Mesenchymal stem cell (in vitro differentiated cells and primary cell): ENCODE results near the gene CYP8B1.

Source experiments
- DNase-seq: peaks from one replicate; pipeline ENCODE4 v3.0.0-alpha.2; 2013
- H2AFZ ChIP-seq: one replicate; pipeline ENCODE4 v1.6.1; 2013; ENCODE audit warnings: low read depth, mild to moderate bottlenecking, control low read depth, inconsistent platforms, low read length, moderate library complexity
- H2AK5ac ChIP-seq: 2 replicates; pipeline ENCODE4 v1.6.1; 2013; ENCODE audit warnings: low read length, moderate library complexity, mild to moderate bottlenecking, inconsistent platforms; ENCODE audit not compliant: severe bottlenecking
- H2BK120ac ChIP-seq: one replicate; pipeline ENCODE4 v1.6.1; 2013; ENCODE audit warnings: low read depth, mild to moderate bottlenecking, inconsistent platforms, low read length, moderate library complexity
- H2BK12ac ChIP-seq, 2 experiments: one replicate each; pipeline ENCODE4 v1.6.1; 2013; ENCODE audit warnings: inconsistent platforms in 2 of 2, low read length in 2 of 2, mild to moderate bottlenecking in 2 of 2, moderate library complexity in 2 of 2, control low read depth in 1 of 2
- H2BK15ac ChIP-seq: one replicate; pipeline ENCODE4 v1.6.1; 2013; ENCODE audit warnings: mild to moderate bottlenecking, low read depth, inconsistent platforms; ENCODE audit not compliant: poor library complexity, severe bottlenecking
- H2BK5ac ChIP-seq: 2 replicates; pipeline ENCODE4 v1.6.1; 2013; ENCODE audit warnings: low read depth, mild to moderate bottlenecking, low read length, control low read depth, inconsistent platforms; ENCODE audit not compliant: poor library complexity, severe bottlenecking
- H3K14ac ChIP-seq, 2 experiments: one replicate each; pipeline ENCODE4 v1.6.1; 2013; ENCODE audit warnings: inconsistent platforms in 2 of 2, low read length in 2 of 2, control low read depth in 1 of 2, mild to moderate bottlenecking in 1 of 2, moderate library complexity in 1 of 2
- H3K18ac ChIP-seq, 2 experiments: one replicate each; pipeline ENCODE4 v1.6.1; 2013; ENCODE audit warnings: inconsistent platforms in 2 of 2, low read length in 2 of 2, control low read depth in 1 of 2, low read depth in 1 of 2, mild to moderate bottlenecking in 1 of 2
- H3K23ac ChIP-seq, 2 experiments: one replicate each; pipeline ENCODE4 v1.6.1; 2013; ENCODE audit warnings: inconsistent platforms in 2 of 2, low read length in 2 of 2, mild to moderate bottlenecking in 2 of 2, moderate library complexity in 2 of 2, control low read depth in 1 of 2
- H3K27ac ChIP-seq: 2 replicates; pipeline ENCODE4 v1.5.1; 2013; ENCODE audit warnings: mild to moderate bottlenecking, moderate library complexity, low read length, control low read depth, inconsistent platforms; ENCODE audit not compliant: poor library complexity, severe bottlenecking
- H3K27me3 ChIP-seq, 2 experiments: 2 replicates each; pipeline versions ENCODE4 v1.6.1 to v1.7.0; 2013; ENCODE audit warnings: low read length in 2 of 2, mild to moderate bottlenecking in 2 of 2, moderate library complexity in 2 of 2, control low read depth in 1 of 2, inconsistent platforms in 1 of 2; ENCODE audit not compliant: control insufficient read depth in 1 of 2, insufficient read depth in 1 of 2
- H3K36me3 ChIP-seq, 2 experiments: 2 replicates each; pipeline versions ENCODE4 v1.6.1 to v1.7.0; 2013; ENCODE audit warnings: low read length in 2 of 2, control low read depth in 1 of 2, inconsistent platforms in 1 of 2, low read depth in 1 of 2, mild to moderate bottlenecking in 1 of 2; ENCODE audit not compliant: insufficient read depth in 2 of 2, control insufficient read depth in 1 of 2
- H3K4ac ChIP-seq, 2 experiments: one replicate each; pipeline ENCODE4 v1.6.1; 2013; ENCODE audit warnings: inconsistent platforms in 2 of 2, low read length in 2 of 2, mild to moderate bottlenecking in 2 of 2, moderate library complexity in 2 of 2, control low read depth in 1 of 2, low read depth in 1 of 2
- H3K4me1 ChIP-seq: 2 replicates; pipeline ENCODE4 v1.6.1; 2013; ENCODE audit warnings: low read depth, low read length, control low read depth; ENCODE audit not compliant: control insufficient read depth, insufficient read depth
- H3K4me2 ChIP-seq: 2 replicates; pipeline ENCODE4 v1.6.1; 2013; ENCODE audit warnings: low read length, mild to moderate bottlenecking, inconsistent platforms; ENCODE audit not compliant: poor library complexity, severe bottlenecking
- H3K4me3 ChIP-seq, 2 experiments: 2 replicates each; pipeline versions ENCODE4 v1.5.1 to v1.7.0; 2013; ENCODE audit warnings: low read length in 2 of 2, mild to moderate bottlenecking in 2 of 2, control low read depth in 1 of 2, low read depth in 1 of 2; ENCODE audit not compliant: insufficient read depth in 1 of 2
- H3K79me1 ChIP-seq: replicated peaks from 2 replicates; pipeline ENCODE4 v1.6.1; 2013; ENCODE audit warnings: mild to moderate bottlenecking, control low read depth, low read length, inconsistent platforms; ENCODE audit not compliant: poor library complexity, severe bottlenecking
- H3K9ac ChIP-seq: 2 replicates; pipeline ENCODE4 v1.7.0; 2013; ENCODE audit warnings: mild to moderate bottlenecking, low read length, moderate library complexity
- H3K9me3 ChIP-seq: 2 replicates; pipeline ENCODE4 v1.7.0; 2013; ENCODE audit warnings: mild to moderate bottlenecking, low read length; ENCODE audit not compliant: control insufficient read depth
- H4K8ac ChIP-seq: one replicate; pipeline ENCODE4 v1.6.1; 2013; ENCODE audit warnings: inconsistent platforms, mild to moderate bottlenecking, low read length, moderate library complexity
- H4K91ac ChIP-seq: one replicate; pipeline ENCODE4 v1.6.1; 2013; ENCODE audit warnings: mild to moderate bottlenecking, low read length, inconsistent platforms
- WGBS: methylation state at CpG from one replicate; pipeline ENCODE4 v1.1.7; 2013; ENCODE audit warnings: mixed read lengths; 5-methylcytosine and 5-hydroxymethylcytosine counted together

The CYP8B1 gene

DNA sequence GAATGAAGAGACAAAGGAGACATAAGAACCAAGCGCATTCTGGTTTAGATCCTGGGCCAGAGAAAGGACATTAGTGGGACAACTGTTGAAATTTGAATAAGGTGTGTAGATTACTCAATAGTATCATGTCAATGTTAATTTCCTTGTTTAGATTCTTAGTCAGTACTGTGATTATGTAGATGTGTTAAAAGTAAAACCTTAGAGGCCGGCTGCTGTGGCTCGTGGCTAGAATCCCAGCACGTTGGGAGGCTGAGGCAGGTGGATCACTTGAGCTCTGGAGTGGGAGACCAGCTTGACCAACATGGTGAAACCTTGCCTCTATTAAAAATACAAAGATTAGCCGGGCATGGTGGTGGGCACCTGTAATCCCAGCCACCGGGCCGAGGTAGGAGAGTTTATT is 26.7 kb downstream of the CYP8B1 start:
- Histone ChIP-seq H2BK5ac (no peak overlapping the region), H3K27me3 (peaks cover 14 to 25% of the 10 kb centered on the region in 2 experiments), H3K4me3 (no peak overlapping the region), H3K23ac (no peak overlapping the region), H3K4me1 (peaks cover 6% of the 10 kb centered on the region), H2BK15ac (no peak overlapping the region), H3K18ac (no peak overlapping the region), H2AFZ (no peak overlapping the region), H3K9ac (no peak overlapping the region), H3K79me1 (no peaks in the 10 kb centered on the region), H3K4ac (no peak overlapping the region), H3K14ac (no peak overlapping the region), H3K4me2 (no peak overlapping the region), H4K91ac (no peak overlapping the region), H3K27ac (no peak overlapping the region), H3K36me3 (no peaks in the 10 kb centered on the region), H3K9me3 (no peaks in the 10 kb centered on the region), H4K8ac (no peak overlapping the region), H2BK12ac (no peak overlapping the region), H2AK5ac (no peak overlapping the region), H2BK120ac (no peak overlapping the region)
- DNase-seq = no peak
- 92% methylated on average over 7 of the region's 7 CpGs for WGBS

DNA sequence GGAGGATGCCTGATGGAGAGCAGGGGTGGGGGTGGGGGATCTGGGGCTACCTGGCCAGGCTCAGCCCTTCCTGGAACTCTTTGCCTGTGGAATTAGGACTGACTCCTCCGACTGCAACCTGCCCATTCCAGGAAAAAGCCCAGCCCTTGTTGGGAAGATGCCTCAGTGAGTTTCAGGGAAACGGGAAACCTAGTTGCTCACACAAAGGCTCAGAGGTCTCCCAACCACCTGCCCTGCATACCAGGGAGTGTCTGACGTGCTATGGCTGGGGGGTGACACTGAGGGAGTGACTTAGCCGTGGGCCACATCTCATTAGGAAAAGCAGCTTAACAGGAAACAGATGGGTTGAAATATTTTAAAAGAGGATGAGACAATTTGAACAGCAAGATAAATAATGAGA is 27.9 kb downstream of the CYP8B1 start:
- Histone ChIP-seq H2BK120ac (no peak overlapping the region), H2AK5ac (no peak overlapping the region), H3K4ac (no peak overlapping the region), H4K8ac (no peak overlapping the region), H3K4me1 (peaks cover 6% of the 10 kb centered on the region), H3K4me3 (no peak overlapping the region), H3K79me1 (no peaks in the 10 kb centered on the region), H3K18ac (no peak overlapping the region), H3K9ac (no peak overlapping the region), H3K27ac (no peak overlapping the region), H3K23ac (no peak overlapping the region), H3K27me3 (peaks cover 14 to 26% of the 10 kb centered on the region in 2 experiments), H3K14ac (no peak overlapping the region), H3K4me2 (no peak overlapping the region), H3K36me3 (no peaks in the 10 kb centered on the region), H4K91ac (no peak overlapping the region), H3K9me3 (no peaks in the 10 kb centered on the region), H2BK12ac (no peak overlapping the region), H2BK15ac (no peak overlapping the region), H2BK5ac (no peak overlapping the region), H2AFZ (no peak overlapping the region)
- DNase-seq = no peak
- 79% methylated on average over 3 of the region's 4 CpGs for WGBS

DNA sequence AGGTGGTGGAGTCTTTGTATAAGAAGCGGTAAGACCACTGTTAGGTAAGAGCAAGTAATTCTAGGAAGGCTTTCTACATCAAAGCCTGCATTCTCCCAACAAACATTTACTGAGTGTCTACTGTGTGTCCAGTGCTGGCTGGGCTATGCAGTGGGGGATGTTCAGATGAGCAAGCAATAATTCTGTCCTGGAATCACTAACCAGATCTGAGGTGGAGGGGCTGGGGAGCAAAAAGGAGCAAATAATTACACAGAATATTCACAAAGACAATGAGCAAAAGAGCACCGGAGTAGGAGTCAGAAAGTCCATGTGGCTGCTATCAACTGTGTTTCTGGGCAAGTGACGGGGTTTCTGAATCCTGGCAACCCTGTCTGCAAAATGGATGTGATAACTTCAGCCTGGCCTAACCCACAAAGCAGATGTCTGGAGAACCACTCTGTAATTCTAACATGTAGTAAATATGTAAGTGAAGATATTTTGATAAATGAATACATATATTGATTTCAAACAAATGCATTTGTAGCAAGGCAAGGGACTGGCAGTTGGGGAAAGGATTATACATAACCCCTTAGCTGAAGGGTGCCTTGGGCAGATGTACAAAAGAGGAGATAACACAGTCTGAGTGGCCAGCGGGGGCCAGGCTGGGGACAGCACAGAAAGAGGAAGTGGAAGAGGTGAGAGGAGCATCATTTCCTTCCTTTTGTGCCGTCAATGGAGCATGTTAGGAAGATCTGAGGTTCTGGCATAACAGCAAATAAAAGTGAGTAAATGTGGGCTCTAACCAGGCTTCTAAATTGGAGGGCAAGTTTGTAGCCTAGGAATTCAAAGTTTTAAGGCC is 28.8 kb downstream of the CYP8B1 start:
- peaks cover 14 to 18% of the 10 kb centered on the region in 2 experiments for H3K27me3 ChIP-seq
- no peaks in the 10 kb centered on the region for H3K79me1 ChIP-seq
- H2BK5ac ChIP-seq = no peak overlapping the region
- H2BK120ac ChIP-seq = no peak overlapping the region
- H2BK15ac ChIP-seq = no peak overlapping the region
- H3K14ac ChIP-seq = no peak overlapping the region
- H4K91ac ChIP-seq = no peak overlapping the region
- DNase-seq = no peak
- H3K4me3 ChIP-seq = no peak overlapping the region
- H3K9ac ChIP-seq = no peak overlapping the region
- no peak overlapping the region for H3K27ac ChIP-seq
- no peak overlapping the region for H2AK5ac ChIP-seq
- H2AFZ ChIP-seq = no peak overlapping the region
- no peaks in the 10 kb centered on the region for H3K9me3 ChIP-seq
- no peak overlapping the region for H4K8ac ChIP-seq
- H3K4ac ChIP-seq = no peak overlapping the region
- H3K4me1 ChIP-seq = peaks cover 6% of the 10 kb centered on the region
- no peak overlapping the region for H3K23ac ChIP-seq
- H3K18ac ChIP-seq = no peak overlapping the region
- H3K36me3 ChIP-seq = no peaks in the 10 kb centered on the region
- WGBS = 66% methylated on average over 4 of the region's 5 CpGs
- no peak overlapping the region for H3K4me2 ChIP-seq
- no peak overlapping the region for H2BK12ac ChIP-seq

DNA sequence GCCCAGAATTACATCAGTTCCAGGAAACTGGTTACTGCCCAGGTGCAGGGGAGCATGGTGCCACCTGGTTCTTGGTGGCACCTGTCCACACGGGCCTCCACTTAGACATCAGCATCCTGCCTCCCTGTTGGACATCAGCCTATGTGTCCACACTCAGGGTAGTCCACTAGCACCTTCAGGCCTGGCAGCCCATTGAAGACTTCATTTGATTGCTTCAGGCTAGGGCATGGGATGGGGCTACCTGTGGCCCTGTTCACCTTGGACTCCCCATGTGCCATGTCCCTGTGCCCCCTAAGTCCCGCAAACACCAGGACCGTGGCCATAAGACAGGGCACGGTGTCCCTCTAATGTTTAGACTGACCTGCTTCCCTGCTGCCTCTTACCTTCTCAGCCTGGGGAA is 30.9 kb downstream of the CYP8B1 start:
- H3K27ac ChIP-seq = no peak overlapping the region
- no peak overlapping the region for H3K14ac ChIP-seq
- H3K4ac ChIP-seq = no peak overlapping the region
- no peak overlapping the region for H2BK15ac ChIP-seq
- peaks cover 6% of the 10 kb centered on the region for H3K4me1 ChIP-seq
- no peak overlapping the region for H4K8ac ChIP-seq
- WGBS = 84% methylated on average over 3 of the region's 4 CpGs
- H3K36me3 ChIP-seq = no peaks in the 10 kb centered on the region
- H4K91ac ChIP-seq = no peak overlapping the region
- no peak overlapping the region for H2BK5ac ChIP-seq
- H2BK12ac ChIP-seq = no peak overlapping the region
- H3K18ac ChIP-seq = no peak overlapping the region
- no peak overlapping the region for H3K23ac ChIP-seq
- no peak overlapping the region for H2AK5ac ChIP-seq
- no peak overlapping the region for H2BK120ac ChIP-seq
- DNase-seq = no peak
- no peak overlapping the region for H3K4me3 ChIP-seq
- peaks cover under 1 to 3% of the 10 kb centered on the region in 2 experiments for H3K27me3 ChIP-seq
- H2AFZ ChIP-seq = no peak overlapping the region
- no peaks in the 10 kb centered on the region for H3K9me3 ChIP-seq
- no peaks in the 10 kb centered on the region for H3K79me1 ChIP-seq
- no peak overlapping the region for H3K9ac ChIP-seq
- no peak overlapping the region for H3K4me2 ChIP-seq
